Measurements from ENCODE around the gene PLSCR5. TPM values are rescaled to one million over a fixed set of nuclear protein-coding genes. Genes with fewer than 3 reads are reported as not detected.

PLSCR5 gene
- polyA plus RNA-seq, 1 experiment: not detected

- ChIA-PET POLR2A (no interaction called here), CTCF (interaction anchor here (1.2 to 1.3 kb wide), 2 partner anchors 44 to 45 kb away, joined by 3 to 4 read pairs; no protein-coding TSS in a partner anchor)
- no peak for DNase-seq (ENCODE audit: low read depth, low spot score)
- H3K9me3 ChIP-seq (ENCODE audit: control insufficient read depth, insufficient read depth, low read length): no peaks in the 10 kb centered on the region
- no peak overlapping the region for H3K4me3 ChIP-seq (ENCODE audit: low read depth, low read length)
- no peak overlapping the region for H3K27ac ChIP-seq (ENCODE audit: low read depth, low read length)
- no peak for TF ChIP-seq CTCF (IDR thresholded peaks at IDR 0.05; ENCODE audit: low read depth, low read length)
- no peaks in the 10 kb centered on the region for H3K27me3 ChIP-seq (ENCODE audit: control insufficient read depth, insufficient read depth, low read length)
Measured at GRCh38 chr3:146634346-146634745, 29.2 kb upstream of the PLSCR5 start.

- CTCF ChIA-PET: interaction anchor here (0.5 to 2.9 kb wide), 3 partner anchors 10 to 39 kb away, joined by 3 to 16 read pairs (median 4); no protein-coding TSS in a partner anchor
Measured at GRCh38 chr3:146628671-146629070, 23.5 kb upstream of the PLSCR5 start.

GRCh38 chr3:146626403-146627122 is 21.4 kb upstream of the PLSCR5 start:
- ChIA-PET POLR2A (no interaction called here), CTCF (interaction anchor here (2.9 kb wide), 1 partner anchor 12 kb away, joined by 16 read pairs; no protein-coding TSS in a partner anchor)
- H3K27ac ChIP-seq (ENCODE audit: low read depth, low read length): no peak overlapping the region
- TF ChIP-seq CTCF (IDR thresholded peaks at IDR 0.05; ENCODE audit: low read depth, low read length): no peak
- no peaks in the 10 kb centered on the region for H3K27me3 ChIP-seq (ENCODE audit: control insufficient read depth, insufficient read depth, low read length)
- H3K9me3 ChIP-seq (ENCODE audit: control insufficient read depth, insufficient read depth, low read length): no peaks in the 10 kb centered on the region
- H3K4me3 ChIP-seq (ENCODE audit: low read depth, low read length): no peak overlapping the region
- DNase-seq (ENCODE audit: low read depth, low spot score): no peak

More at GRCh38 chr3:146628671-146629070, 23.5 kb upstream of the PLSCR5 start:
- no peak overlapping the region for H3K4me3 ChIP-seq (ENCODE audit: low read depth, low read length)
- POLR2A ChIA-PET: no interaction called here
- no peaks in the 10 kb centered on the region for H3K27me3 ChIP-seq (ENCODE audit: control insufficient read depth, insufficient read depth, low read length)
- DNase-seq (ENCODE audit: low read depth, low spot score): no peak
- TF ChIP-seq CTCF (IDR thresholded peaks at IDR 0.05; ENCODE audit: low read depth, low read length): no peak
- H3K9me3 ChIP-seq (ENCODE audit: control insufficient read depth, insufficient read depth, low read length): no peaks in the 10 kb centered on the region
- no peak overlapping the region for H3K27ac ChIP-seq (ENCODE audit: low read depth, low read length)

- H3K9me3 ChIP-seq (ENCODE audit: control insufficient read depth, insufficient read depth, low read length): no peaks in the 10 kb centered on the region
- H3K27me3 ChIP-seq (ENCODE audit: control insufficient read depth, insufficient read depth, low read length): no peaks in the 10 kb centered on the region
- no peak overlapping the region for H3K4me3 ChIP-seq (ENCODE audit: low read depth, low read length)
- no peak for DNase-seq (ENCODE audit: low read depth, low spot score)
- TF ChIP-seq CTCF (IDR thresholded peaks at IDR 0.05; ENCODE audit: low read depth, low read length): no peak
- no peak overlapping the region for H3K27ac ChIP-seq (ENCODE audit: low read depth, low read length)
- ChIA-PET CTCF (no interaction called here), POLR2A (no interaction called here)
Measured at GRCh38 chr3:146625186-146625775, 20.1 kb upstream of the PLSCR5 start.

GRCh38 chr3:146621723-146622122 is 16.6 kb upstream of the PLSCR5 start:
- TF ChIP-seq CTCF (IDR thresholded peaks at IDR 0.05; ENCODE audit: low read depth, low read length): no peak
- POLR2A ChIA-PET: no interaction called here
- H3K27me3 ChIP-seq (ENCODE audit: control insufficient read depth, insufficient read depth, low read length): no peaks in the 10 kb centered on the region
- H3K9me3 ChIP-seq (ENCODE audit: control insufficient read depth, insufficient read depth, low read length): no peaks in the 10 kb centered on the region
- no peak overlapping the region for H3K4me3 ChIP-seq (ENCODE audit: low read depth, low read length)
- H3K27ac ChIP-seq (ENCODE audit: low read depth, low read length): no peak overlapping the region
- no peak for DNase-seq (ENCODE audit: low read depth, low spot score)
- CTCF ChIA-PET: interaction anchor here (0.6 to 1.0 kb wide), 2 partner anchors 32 to 432 kb away, joined by 3 read pairs; no protein-coding TSS in a partner anchor

All from AG04450 (cell line).